B cell (primary cell): ENCODE measurements around the gene CD274. TPM values are rescaled to one million over a fixed set of nuclear protein-coding genes. Genes with fewer than 3 reads are reported as not detected.

Experiments used
- ATAC-seq: fragments of 200-7000 bp; cut with Tn5 transposase; one replicate; pipeline ENCODE4 v1.10.0; 2021; ENCODE audit warnings: low read depth, mild to moderate bottlenecking, moderate number of reproducible peaks, moderate library complexity
- CTCF ChIA-PET: fragments of 350-600 bp; sonication (Branson Sonifier 250); formaldehyde crosslinking; loops from one replicate; lab custom pipeline; 2021; ENCODE audit warnings: antibody characterized with exemption, inconsistent platforms; lab: Charles Lee
- POLR2A ChIA-PET: fragments of 350-600 bp; sonication (Branson Sonifier 250); formaldehyde crosslinking; loops from one replicate; lab custom pipeline; 2021; ENCODE audit warnings: antibody characterized with exemption; lab: Charles Lee
- DNase-seq: peaks from one replicate; pipeline ENCODE4 v3.0.0; 2013
- H2AFZ ChIP-seq: 2 replicates; pipeline ENCODE4 v1.6.1; 2012; ENCODE audit warnings: mild to moderate bottlenecking, low read depth, low read length; ENCODE audit not compliant: insufficient read depth, poor library complexity, severe bottlenecking
- H3K27ac ChIP-seq, 2 donors: 1 replicate in 1 of 2; 2 replicates in 1 of 2; pipeline ENCODE4 v1.5.1; 2012 to 2013; ENCODE audit warnings: low read length in 2 of 2, mild to moderate bottlenecking in 2 of 2, moderate library complexity in 1 of 2
- H3K27me3 ChIP-seq, 4 experiments: fragments of 200-600 bp in 1 of 4; sonication (generic) in 1 of 4; replicated peaks in 1 of 4; 1 replicate in 2 of 4; 2 replicates in 2 of 4; pipeline versions ENCODE4 v1.6.1 to v1.7.0; 2013 to 2016; ENCODE audit warnings: low read length in 3 of 4, mild to moderate bottlenecking in 2 of 4, mixed read lengths in 1 of 4, moderate library complexity in 1 of 4; ENCODE audit not compliant: insufficient read depth in 4 of 4, control insufficient read depth in 3 of 4; ENCODE audit errors: control extremely low read depth in 1 of 4
- H3K36me3 ChIP-seq, 2 experiments: replicated peaks in 1 of 2; 1 replicate in 1 of 2; 2 replicates in 1 of 2; pipeline versions ENCODE4 v1.6.1 to v1.7.1; 2013; ENCODE audit warnings: low read length in 1 of 2; ENCODE audit not compliant: insufficient read depth in 2 of 2, control insufficient read depth in 1 of 2; ENCODE audit errors: control extremely low read depth in 1 of 2, extremely low read depth in 1 of 2
- H3K4me1 ChIP-seq, 2 donors: fragments of 200-600 bp in 1 of 2; sonication (generic) in 1 of 2; 1 replicate in 1 of 2; 2 replicates in 1 of 2; pipeline versions ENCODE4 v1.5.1 to v1.6.1; 2013 to 2017; ENCODE audit warnings: low read length in 2 of 2; ENCODE audit not compliant: control insufficient read depth in 2 of 2, insufficient read depth in 2 of 2
- H3K4me2 ChIP-seq: replicated peaks from 2 replicates; pipeline ENCODE3; 2012; ENCODE audit warnings: mild to moderate bottlenecking, low read depth, low read length; ENCODE audit not compliant: poor library complexity, severe bottlenecking
- H3K4me3 ChIP-seq, 5 experiments: fragments of 200-600 bp in 1 of 5; sonication (generic) in 1 of 5; 1 replicate in 3 of 5; 2 replicates in 2 of 5; pipeline versions ENCODE4 v1.5.1 to v1.7.0; 2011 to 2016; ENCODE audit warnings: low read length in 4 of 5, mild to moderate bottlenecking in 4 of 5, low read depth in 2 of 5, control low read depth in 1 of 5, moderate library complexity in 1 of 5; ENCODE audit not compliant: insufficient read depth in 1 of 5; ENCODE audit errors: control extremely low read depth in 1 of 5, extremely low read depth in 1 of 5
- H3K79me2 ChIP-seq: fragments of 200-600 bp; sonication (generic); one replicate; pipeline ENCODE4 v1.6.0; 2016; ENCODE audit warnings: low read length; ENCODE audit not compliant: control insufficient read depth, insufficient read depth
- H3K9ac ChIP-seq: fragments of 200-600 bp; sonication (generic); 2 replicates; pipeline ENCODE4 v1.6.1; 2017; ENCODE audit warnings: mild to moderate bottlenecking, low read length, moderate library complexity
- H3K9me3 ChIP-seq, 3 donors: one replicate each; pipeline versions ENCODE4 v1.6.1 to v1.7.1; 2013; ENCODE audit warnings: low read length in 2 of 3; ENCODE audit not compliant: control insufficient read depth in 2 of 3, insufficient read depth in 1 of 3; ENCODE audit errors: control extremely low read depth in 1 of 3
- H4K20me1 ChIP-seq: 2 replicates; pipeline ENCODE4 v1.6.0; 2012; ENCODE audit warnings: mild to moderate bottlenecking, low read length; ENCODE audit not compliant: insufficient read depth, control insufficient read depth, poor library complexity, severe bottlenecking
- H3K27ac Mint-ChIP-seq: one replicate; pipeline ENCODE4 v1.8.0; 2021; ENCODE audit warnings: mixed read lengths
- H3K27me3 Mint-ChIP-seq: one replicate; pipeline ENCODE4 v1.8.0; 2021; ENCODE audit warnings: mixed read lengths
- H3K4me1 Mint-ChIP-seq: one replicate; pipeline ENCODE4 v1.8.0; 2021; ENCODE audit warnings: mixed read lengths
- H3K4me3 Mint-ChIP-seq: one replicate; pipeline ENCODE4 v1.8.0; 2021; ENCODE audit warnings: mixed read lengths
- H3K9me3 Mint-ChIP-seq: one replicate; pipeline ENCODE4 v1.8.0; 2022; ENCODE audit warnings: mixed read lengths; ENCODE audit not compliant: insufficient read depth
- CTCF ChIP-seq: fragments of 200-600 bp; IDR thresholded peaks from one replicate; pipeline ENCODE4 v1.8.0; 2022; ENCODE audit warnings: antibody characterized with exemption, mild to moderate bottlenecking
- EZH2 ChIP-seq: IDR thresholded peaks from 2 replicates; pipeline ENCODE4 v1.6.1; 2012; ENCODE audit warnings: borderline replicate concordance, low read depth, mild to moderate bottlenecking, moderate library complexity, low read length; ENCODE audit not compliant: insufficient read depth, poor library complexity, severe bottlenecking
- WGBS: methylation state at CpG from one replicate; pipeline ENCODE4 v1.1.5; 2013; ENCODE audit warnings: missing lambda C conversion rate; ENCODE audit not compliant: insufficient coverage; 5-methylcytosine and 5-hydroxymethylcytosine counted together
- intact Hi-C: fragments of 100-400 bp; cut with micrococcal nuclease; formaldehyde crosslinking; loops from one replicate; pipeline ENCODE4 v1.10.0; 2022
- polyA plus RNA-seq: library from polyadenylated mRNA; depleted of rRNA; stranded (reverse); fragments of >200 nt; gene quantifications from 2 replicates; pipeline ENCODE4 v1.2.3, GENCODE V29; 2012
- total RNA-seq, 2 donors: library from RNA; stranded (reverse); fragments of 120-200 nt in 1 of 2; gene quantifications; 1 replicate in 1 of 2; 2 replicates in 1 of 2; pipeline versions ENCODE4 v1.2.3 to v1.2.4, GENCODE V29; 2013 to 2022

The CD274 gene
- total and polyA plus RNA-seq, 2 donors (not counting 1 experiment from before 2014, with no cell fraction given), result 1.4 to 7.0 TPM

DNA sequence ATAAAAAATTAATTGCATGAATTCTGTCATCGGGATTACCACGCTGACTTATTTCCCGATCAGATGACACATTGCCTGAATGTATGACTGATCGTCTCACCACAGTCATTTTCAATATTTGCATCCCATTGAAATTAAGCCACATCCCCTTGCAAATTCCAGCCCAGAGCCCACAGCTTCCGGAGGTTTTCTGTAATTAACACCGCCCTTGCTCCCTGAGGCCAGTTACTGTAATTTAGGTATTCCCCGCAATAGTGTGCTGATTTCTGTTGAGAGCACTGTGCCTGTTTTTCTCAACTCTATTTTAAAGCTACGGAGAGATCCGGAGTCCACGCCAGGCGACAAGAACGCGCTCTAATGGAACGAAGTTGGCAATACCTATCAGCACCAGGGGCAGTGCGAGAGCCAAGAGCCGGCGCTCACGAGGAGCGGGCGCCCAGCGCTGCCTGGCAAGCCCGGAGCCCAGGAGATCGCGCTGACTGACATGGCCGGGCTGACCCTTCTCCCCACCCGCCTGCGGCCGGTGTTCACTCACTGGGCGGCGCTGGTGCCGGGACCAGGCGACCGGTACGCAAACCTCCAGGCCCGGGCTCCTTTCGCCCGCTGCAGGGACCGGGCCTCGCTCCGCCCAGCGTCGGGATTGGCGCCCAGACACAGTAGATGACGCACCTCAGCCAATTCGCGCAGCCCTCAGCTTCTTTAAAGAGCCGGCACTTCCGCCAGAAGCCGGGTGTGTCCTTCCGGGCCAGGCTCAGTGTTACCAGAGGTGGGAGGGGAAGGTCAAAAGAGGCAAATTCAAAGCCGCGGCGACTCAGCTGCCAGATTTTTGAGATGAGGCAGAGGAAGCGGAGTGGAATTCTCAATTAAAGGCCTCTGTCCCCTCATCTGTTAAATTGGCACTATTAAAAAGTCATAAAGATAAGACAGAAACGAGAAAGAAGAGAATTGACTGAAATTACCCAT is 12.8 kb upstream of the CD274 start, which contains the start of gene PLGRKT:
TSS of gene PLGRKT (minus strand) at position 672 of the 963 bp plus-strand sequence. CDS start 5,948 bp downstream, outside the sequence.
- no peaks in the 10 kb centered on the region for H3K27me3 ChIP-seq
- peak within 1 kb of the TSS; percentile 90 for H2AFZ ChIP-seq
- ATAC-seq, result peak; percentile 87
- ChIA-PET CTCF (interaction anchor here (1.0 to 8.4 kb wide), 13 partner anchors 11 to 675 kb away, joined by 3 to 107 read pairs (median 7); partner anchors contain the start of genes CD274, ERMP1, INSL6 and RIC1), POLR2A (interaction anchor here (0.6 to 3.7 kb wide), 8 partner anchors 13 to 569 kb away, joined by 3 to 28 read pairs (median 5); partner anchors contain the start of genes CD274 and RIC1)
- H3K4me3 ChIP-seq, result peak within 1 kb of the TSS; percentile 60 to 96 (median 76)
- H3K79me2 ChIP-seq, result peaks cover 12% of the 10 kb centered on the region
- no peaks in the 10 kb centered on the region for H4K20me1 ChIP-seq
- H3K4me1 Mint-ChIP-seq, result peaks cover 45% of the 10 kb centered on the region
- TF ChIP-seq EZH2, result no peak
- TF ChIP-seq CTCF, result peak; percentile 17
- DNase-seq, result peak; percentile 94
- H3K9me3 ChIP-seq, result no peaks in the 10 kb centered on the region
- H3K4me2 ChIP-seq, result peak within 1 kb of the TSS; percentile 73
- H3K27ac ChIP-seq, result peak within 1 kb of the TSS; percentile 85 to 94
- H3K9me3 Mint-ChIP-seq, result no peaks in the 10 kb centered on the region
- no peaks in the 10 kb centered on the region for H3K27me3 Mint-ChIP-seq
- peak within 1 kb of the TSS; percentile 95 for H3K4me3 Mint-ChIP-seq
- peaks cover 22 to 23% of the 10 kb centered on the region in 2 donors for H3K4me1 ChIP-seq
- peak within 1 kb of the TSS; percentile 98 for H3K27ac Mint-ChIP-seq
- under 1% methylated on average over 54 of the region's 55 CpGs for WGBS
- H3K36me3 ChIP-seq, result peaks cover 0 to 10% of the 10 kb centered on the region in 2 experiments
- intact Hi-C loops, result loop anchor here (1.0 to 5.0 kb wide), 15 partner anchors 13 to 1910 kb away; partner anchors contain the start of genes AK3, CD274, CDC37L1 and ERMP1
- peak within 1 kb of the TSS; percentile 86 for H3K9ac ChIP-seq
